HG03342 (cell line): Measurements from ENCODE around the gene GPR108.

Source experiments
- ATAC-seq: cut with Tn5 transposase; IDR thresholded peaks from one replicate; pipeline ENCODE4 v1.9.1; 2021; ENCODE audit warnings: mild to moderate bottlenecking, moderate library complexity; ENCODE audit not compliant: unreplicated experiment

GPR108 gene

GRCh38 chr19:6708346-6708745 lies 29.0 kb downstream of the GPR108 start:
- no peak for ATAC-seq

- ATAC-seq, result no peak
Observed at GRCh38 chr19:6707658-6708018, 29.7 kb downstream of the GPR108 start.

- ATAC-seq, result no peak
Observed at GRCh38 chr19:6707011-6707657, 30.2 kb downstream of the GPR108 start.

GRCh38 chr19:6706633-6706958 lies 30.8 kb downstream of the GPR108 start:
- no peak for ATAC-seq

GRCh38 chr19:6705931-6706632 lies 31.3 kb downstream of the GPR108 start:
- ATAC-seq, result no peak

GRCh38 chr19:6700586-6701316 lies 36.6 kb downstream of the GPR108 start:
- ATAC-seq, result no peak

- no peak for ATAC-seq
Observed at GRCh38 chr19:6699935-6700334, 37.4 kb downstream of the GPR108 start.

GRCh38 chr19:6697291-6697690 lies 40.1 kb downstream of the GPR108 start:
- no peak for ATAC-seq

- ATAC-seq, result no peak
Observed at GRCh38 chr19:6696239-6696820, 41.0 kb downstream of the GPR108 start.

- no peak for ATAC-seq
Observed at GRCh38 chr19:6694147-6694815, 43.1 kb downstream of the GPR108 start.

- ATAC-seq, result no peak
Observed at GRCh38 chr19:6693681-6694080, 43.7 kb downstream of the GPR108 start.

GRCh38 chr19:6693056-6693471 lies 44.3 kb downstream of the GPR108 start:
- ATAC-seq, result no peak

- ATAC-seq, result no peak
Observed at GRCh38 chr19:6692027-6692426, 45.4 kb downstream of the GPR108 start.

- ATAC-seq, result no peak
Observed at GRCh38 chr19:6691342-6691741, 46.0 kb downstream of the GPR108 start.

- ATAC-seq, result no peak
Observed at GRCh38 chr19:6690160-6690885, 47.1 kb downstream of the GPR108 start.

GRCh38 chr19:6687114-6687513 lies 50.3 kb downstream of the GPR108 start:
- ATAC-seq, result no peak

- ATAC-seq, result no peak
Observed at GRCh38 chr19:6686628-6686975, 50.8 kb downstream of the GPR108 start.

- ATAC-seq, result no peak
Observed at GRCh38 chr19:6685962-6686627, 51.3 kb downstream of the GPR108 start.

GRCh38 chr19:6685482-6685881 lies 51.9 kb downstream of the GPR108 start:
- no peak for ATAC-seq

- ATAC-seq, result no peak
Observed at GRCh38 chr19:6683971-6684370, 53.4 kb downstream of the GPR108 start.
